Activated CD8-positive, alpha-beta memory T cell treated with anti-CD3 and anti-CD28 coated beads, Interleukin-2, amount 10 ng/mL, durations not matched to agents 7 days and 5 days (primary cell): ENCODE results near the gene MYO16. TPM values are rescaled to one million over a fixed set of nuclear protein-coding genes. Genes with fewer than 3 reads are reported as not detected.

Source experiments
- ATAC-seq: fragments of 150-1000 bp; cut with Tn5 transposase; one replicate; pipeline ENCODE4 v1.10.0; 2021; ENCODE audit warnings: moderate library complexity
- CTCF ChIA-PET: fragments of 350-600 bp; sonication (Branson Sonifier 250); formaldehyde crosslinking; loops from one replicate; lab custom pipeline; 2021; ENCODE audit warnings: antibody characterized with exemption; lab: Charles Lee
- DNase-seq: peaks from one replicate; pipeline ENCODE4 v3.0.0-alpha.2; 2020
- H3K27ac Mint-ChIP-seq: one replicate; pipeline ENCODE4 v1.8.0; 2021; ENCODE audit warnings: mild to moderate bottlenecking, mixed read lengths
- H3K27me3 Mint-ChIP-seq: one replicate; pipeline ENCODE4 v1.8.0; 2021; ENCODE audit warnings: mixed read lengths
- H3K36me3 Mint-ChIP-seq: one replicate; pipeline ENCODE4 v1.8.0; 2021; ENCODE audit warnings: mild to moderate bottlenecking, mixed read lengths
- H3K4me1 Mint-ChIP-seq: one replicate; pipeline ENCODE4 v1.8.0; 2021; ENCODE audit warnings: mixed read lengths
- H3K4me3 Mint-ChIP-seq: one replicate; pipeline ENCODE4 v1.8.0; 2021; ENCODE audit warnings: mild to moderate bottlenecking, moderate library complexity, mixed read lengths
- H3K9me3 Mint-ChIP-seq: one replicate; pipeline ENCODE4 v1.8.0; 2022; ENCODE audit warnings: low read depth, mixed read lengths
- total RNA-seq, 2 experiments: library from RNA; stranded (reverse); gene quantifications; one replicate each; pipeline ENCODE4 v1.2.3, GENCODE V29; 2021

Gene MYO16
- total RNA-seq, 2 experiments from 2014 or later = 0.05 TPM; not detected in 1

GRCh38 chr13:108929532-108930206, 300.3 kb downstream of the MYO16 start:
- no peaks in the 10 kb centered on the region for H3K36me3 Mint-ChIP-seq
- no peak for DNase-seq
- no peaks in the 10 kb centered on the region for H3K9me3 Mint-ChIP-seq
- no peak overlapping the region for H3K27ac Mint-ChIP-seq
- CTCF ChIA-PET = no interaction called here
- ATAC-seq = no peak
- H3K4me3 Mint-ChIP-seq = no peak overlapping the region
- no peaks in the 10 kb centered on the region for H3K4me1 Mint-ChIP-seq
- H3K27me3 Mint-ChIP-seq = peaks cover 4% of the 10 kb centered on the region

- ATAC-seq (no peak), DNase-seq (no peak)
- CTCF ChIA-PET = no interaction called here
- Mint-ChIP-seq H3K4me1 (no peaks in the 10 kb centered on the region), H3K4me3 (no peak overlapping the region), H3K36me3 (no peaks in the 10 kb centered on the region), H3K27ac (no peak overlapping the region), H3K9me3 (no peaks in the 10 kb centered on the region), H3K27me3 (peaks cover 6% of the 10 kb centered on the region)
Measured at GRCh38 chr13:108932196-108932595, 302.8 kb downstream of the MYO16 start.

- Mint-ChIP-seq H3K27me3 (peaks cover 6% of the 10 kb centered on the region), H3K4me3 (no peak overlapping the region), H3K9me3 (peaks cover 2% of the 10 kb centered on the region), H3K36me3 (no peaks in the 10 kb centered on the region), H3K27ac (no peak overlapping the region), H3K4me1 (no peaks in the 10 kb centered on the region)
- ATAC-seq (no peak), DNase-seq (no peak)
- CTCF ChIA-PET = no interaction called here
Measured at GRCh38 chr13:108933061-108933460, 303.6 kb downstream of the MYO16 start.

- Mint-ChIP-seq H3K4me3 (no peak overlapping the region), H3K27ac (no peak overlapping the region)
- CTCF ChIA-PET = no interaction called here
Measured at GRCh38 chr13:108938155-108938554, 308.7 kb downstream of the MYO16 start.

GRCh38 chr13:108940121-108940520, 310.7 kb downstream of the MYO16 start:
- Mint-ChIP-seq H3K9me3 (peaks cover 2% of the 10 kb centered on the region), H3K27ac (no peak overlapping the region), H3K4me3 (no peak overlapping the region), H3K36me3 (no peaks in the 10 kb centered on the region), H3K27me3 (peaks cover 2% of the 10 kb centered on the region), H3K4me1 (no peaks in the 10 kb centered on the region)
- no peak for DNase-seq
- no peak for ATAC-seq
- CTCF ChIA-PET = no interaction called here

More at GRCh38 chr13:108938155-108938554, 308.7 kb downstream of the MYO16 start:
- no peaks in the 10 kb centered on the region for H3K4me1 Mint-ChIP-seq
- H3K27me3 Mint-ChIP-seq = peaks cover 6% of the 10 kb centered on the region
- ATAC-seq (no peak), DNase-seq (no peak)
- H3K36me3 Mint-ChIP-seq = no peaks in the 10 kb centered on the region
- H3K9me3 Mint-ChIP-seq = peaks cover 2% of the 10 kb centered on the region

- no peak for ATAC-seq
- Mint-ChIP-seq H3K9me3 (no peaks in the 10 kb centered on the region), H3K36me3 (no peaks in the 10 kb centered on the region), H3K4me3 (no peak overlapping the region), H3K4me1 (no peaks in the 10 kb centered on the region), H3K27ac (no peak overlapping the region), H3K27me3 (no peaks in the 10 kb centered on the region)
- no peak for DNase-seq
- CTCF ChIA-PET = no interaction called here
Measured at GRCh38 chr13:108943842-108944241, 314.4 kb downstream of the MYO16 start.

GRCh38 chr13:108944760-108945159, 315.3 kb downstream of the MYO16 start:
- no peaks in the 10 kb centered on the region for H3K9me3 Mint-ChIP-seq
- H3K4me1 Mint-ChIP-seq = no peaks in the 10 kb centered on the region
- no peak overlapping the region for H3K27ac Mint-ChIP-seq
- no peaks in the 10 kb centered on the region for H3K36me3 Mint-ChIP-seq
- DNase-seq (no peak), ATAC-seq (no peak)
- H3K4me3 Mint-ChIP-seq = no peak overlapping the region
- H3K27me3 Mint-ChIP-seq = no peaks in the 10 kb centered on the region
- CTCF ChIA-PET = no interaction called here

GRCh38 chr13:108947551-108948030, 318.2 kb downstream of the MYO16 start:
- no peak overlapping the region for H3K27ac Mint-ChIP-seq
- CTCF ChIA-PET = no interaction called here
- no peaks in the 10 kb centered on the region for H3K36me3 Mint-ChIP-seq

GRCh38 chr13:108948251-108948671, 318.9 kb downstream of the MYO16 start:
- no peaks in the 10 kb centered on the region for H3K27me3 Mint-ChIP-seq
- H3K4me1 Mint-ChIP-seq = no peaks in the 10 kb centered on the region
- CTCF ChIA-PET = no interaction called here
- no peak overlapping the region for H3K4me3 Mint-ChIP-seq
- no peaks in the 10 kb centered on the region for H3K9me3 Mint-ChIP-seq
- H3K36me3 Mint-ChIP-seq = no peaks in the 10 kb centered on the region
- no peak overlapping the region for H3K27ac Mint-ChIP-seq
- ATAC-seq (no peak), DNase-seq (no peak)

More at GRCh38 chr13:108947551-108948030, 318.2 kb downstream of the MYO16 start:
- DNase-seq = no peak
- Mint-ChIP-seq H3K4me3 (no peak overlapping the region), H3K9me3 (no peaks in the 10 kb centered on the region), H3K4me1 (no peaks in the 10 kb centered on the region), H3K27me3 (no peaks in the 10 kb centered on the region)
- ATAC-seq = no peak

GRCh38 chr13:108950333-108951010, 321.1 kb downstream of the MYO16 start:
- H3K36me3 Mint-ChIP-seq = no peaks in the 10 kb centered on the region

GRCh38 chr13:108955741-108956140, 326.3 kb downstream of the MYO16 start:
- H3K4me3 Mint-ChIP-seq = no peak overlapping the region
- no peak overlapping the region for H3K27ac Mint-ChIP-seq
- DNase-seq = no peak
- H3K4me1 Mint-ChIP-seq = no peaks in the 10 kb centered on the region
- no peak for ATAC-seq
- H3K36me3 Mint-ChIP-seq = no peaks in the 10 kb centered on the region
- CTCF ChIA-PET = no interaction called here
- H3K27me3 Mint-ChIP-seq = no peaks in the 10 kb centered on the region
- no peaks in the 10 kb centered on the region for H3K9me3 Mint-ChIP-seq

More at GRCh38 chr13:108950333-108951010, 321.1 kb downstream of the MYO16 start:
- no peaks in the 10 kb centered on the region for H3K27me3 Mint-ChIP-seq
- H3K4me3 Mint-ChIP-seq = no peak overlapping the region
- ATAC-seq = no peak
- H3K9me3 Mint-ChIP-seq = no peaks in the 10 kb centered on the region
- H3K27ac Mint-ChIP-seq = no peak overlapping the region
- no peaks in the 10 kb centered on the region for H3K4me1 Mint-ChIP-seq
- CTCF ChIA-PET = no interaction called here
- DNase-seq = no peak

- DNase-seq (no peak), ATAC-seq (no peak)
- Mint-ChIP-seq H3K4me1 (no peaks in the 10 kb centered on the region), H3K36me3 (no peaks in the 10 kb centered on the region), H3K4me3 (no peak overlapping the region), H3K9me3 (no peaks in the 10 kb centered on the region), H3K27me3 (no peaks in the 10 kb centered on the region), H3K27ac (no peak overlapping the region)
- CTCF ChIA-PET = no interaction called here
Measured at GRCh38 chr13:108957369-108958012, 328.1 kb downstream of the MYO16 start.

- CTCF ChIA-PET = no interaction called here
- H3K27me3 Mint-ChIP-seq = no peaks in the 10 kb centered on the region
- ATAC-seq = no peak
- H3K36me3 Mint-ChIP-seq = no peaks in the 10 kb centered on the region
- H3K4me1 Mint-ChIP-seq = no peaks in the 10 kb centered on the region
- H3K27ac Mint-ChIP-seq = no peak overlapping the region
- H3K4me3 Mint-ChIP-seq = no peak overlapping the region
- DNase-seq = no peak
- no peaks in the 10 kb centered on the region for H3K9me3 Mint-ChIP-seq
Measured at GRCh38 chr13:108958013-108958376, 328.6 kb downstream of the MYO16 start.

GRCh38 chr13:108959234-108959633, 329.8 kb downstream of the MYO16 start:
- H3K36me3 Mint-ChIP-seq = no peaks in the 10 kb centered on the region
- H3K27me3 Mint-ChIP-seq = no peaks in the 10 kb centered on the region
- DNase-seq = no peak
- CTCF ChIA-PET = no interaction called here
- H3K4me3 Mint-ChIP-seq = no peak overlapping the region
- H3K27ac Mint-ChIP-seq = no peak overlapping the region
- no peaks in the 10 kb centered on the region for H3K4me1 Mint-ChIP-seq
- no peak for ATAC-seq
- no peaks in the 10 kb centered on the region for H3K9me3 Mint-ChIP-seq
